Fibroblast of skin of right quadriceps (primary cell): Measurements from ENCODE around the gene WBP2.

Experiments
- DNase-seq: peaks from one replicate; pipeline ENCODE4 v3.0.0-alpha.2; 2013

WBP2 gene

GRCh38 chr17:75855310-75856061 is at the start of gene WBP2:
Gene WBP2, minus strand, starts transcription at chr17:75855335. Its CDS starts 38 bp downstream, at chr17:75855297.
- DNase-seq, result peak; percentile 100

GRCh38 chr17:75902406-75902805 is 47.3 kb upstream of the WBP2 start:
- no peak for DNase-seq

GRCh38 chr17:75901727-75902126 is 46.6 kb upstream of the WBP2 start:
- DNase-seq, result no peak

DNA sequence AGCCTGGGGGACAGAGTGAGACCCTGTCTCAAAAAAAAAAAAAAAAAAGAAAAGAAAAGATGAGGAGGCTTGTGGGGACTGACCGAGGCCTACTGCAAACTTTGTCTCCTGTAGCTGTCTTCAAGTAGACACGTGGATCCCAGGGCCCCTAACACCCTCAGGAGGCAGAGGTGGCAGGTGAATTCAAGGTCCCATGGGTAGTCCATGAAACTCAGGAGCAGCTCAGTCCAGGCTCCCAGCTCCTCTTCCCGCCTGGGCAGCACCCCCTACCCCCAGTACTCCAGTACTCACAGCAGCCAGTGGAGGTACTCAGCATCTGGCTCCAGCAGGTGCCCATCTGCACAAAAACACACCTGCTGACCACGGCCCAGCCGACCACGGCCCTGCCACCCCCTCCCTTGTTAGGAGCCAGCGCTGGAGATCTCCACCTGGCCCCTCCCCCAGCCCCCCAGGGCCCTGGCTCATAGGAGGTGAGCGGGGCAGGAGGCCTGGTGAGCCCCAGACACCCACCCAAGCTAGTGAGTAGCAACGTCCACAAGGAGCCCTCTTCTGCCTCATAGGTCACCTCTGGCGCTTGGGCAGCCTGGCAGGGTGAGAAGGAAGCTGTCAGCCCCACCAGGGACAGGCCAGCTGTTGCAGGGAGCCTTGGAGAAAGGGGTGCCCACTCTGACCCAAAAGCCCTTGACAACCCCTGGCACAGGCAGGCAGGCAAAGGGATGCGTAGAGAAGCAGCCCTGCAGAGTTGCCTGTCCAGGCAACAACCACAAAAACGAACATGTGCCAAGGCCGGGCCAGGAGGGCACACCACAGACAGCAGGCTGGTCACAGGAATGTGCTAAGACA is 45.8 kb upstream of the WBP2 start:
- DNase-seq, result no peak

- DNase-seq, result no peak
Observed at GRCh38 chr17:75899767-75900468, 44.8 kb upstream of the WBP2 start.

DNA sequence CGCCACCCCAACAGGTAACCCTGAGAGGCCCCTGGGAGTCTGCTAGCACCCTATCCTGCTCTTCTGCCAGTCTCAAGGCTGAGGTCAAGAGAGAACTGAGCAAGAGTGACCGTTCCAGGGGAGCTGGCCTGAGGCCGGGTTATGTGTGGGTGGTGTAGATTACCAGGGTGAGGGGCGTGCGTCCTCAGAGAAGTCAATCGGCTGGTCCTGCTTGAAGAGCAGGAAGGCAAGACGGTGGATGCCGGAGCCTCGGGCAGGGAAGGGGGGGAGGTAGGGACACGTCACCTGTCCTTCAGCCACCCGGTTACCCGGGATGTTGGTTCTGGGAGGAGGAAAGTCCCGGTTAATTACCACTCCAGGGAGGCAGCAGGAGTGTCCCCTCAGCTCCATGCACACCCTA is 44.2 kb upstream of the WBP2 start:
- DNase-seq, result no peak

DNA sequence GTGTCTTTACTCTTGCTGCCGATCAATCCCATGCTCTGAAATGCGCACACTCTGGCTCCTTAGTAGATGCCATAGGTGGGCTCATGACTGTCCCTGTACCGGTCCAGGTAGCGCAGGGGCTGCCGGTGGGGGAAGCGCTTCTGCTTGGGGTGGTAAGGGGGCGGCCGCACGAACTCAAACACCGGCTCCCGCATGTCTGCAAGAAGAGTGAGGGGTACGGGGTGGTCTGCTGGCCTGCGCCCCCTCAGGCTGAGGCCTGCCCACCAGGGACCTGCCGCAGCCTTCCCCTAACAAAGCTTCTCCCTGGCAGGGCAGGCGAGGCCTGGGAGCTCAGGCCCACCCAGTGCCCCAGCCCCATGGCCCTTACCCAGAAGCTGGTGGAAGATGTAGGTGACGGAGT is 43.7 kb upstream of the WBP2 start:
- DNase-seq, result no peak

GRCh38 chr17:75898065-75898464 is 42.9 kb upstream of the WBP2 start:
- DNase-seq, result no peak

GRCh38 chr17:75897160-75898019 is 42.3 kb upstream of the WBP2 start:
- DNase-seq, result no peak

DNA sequence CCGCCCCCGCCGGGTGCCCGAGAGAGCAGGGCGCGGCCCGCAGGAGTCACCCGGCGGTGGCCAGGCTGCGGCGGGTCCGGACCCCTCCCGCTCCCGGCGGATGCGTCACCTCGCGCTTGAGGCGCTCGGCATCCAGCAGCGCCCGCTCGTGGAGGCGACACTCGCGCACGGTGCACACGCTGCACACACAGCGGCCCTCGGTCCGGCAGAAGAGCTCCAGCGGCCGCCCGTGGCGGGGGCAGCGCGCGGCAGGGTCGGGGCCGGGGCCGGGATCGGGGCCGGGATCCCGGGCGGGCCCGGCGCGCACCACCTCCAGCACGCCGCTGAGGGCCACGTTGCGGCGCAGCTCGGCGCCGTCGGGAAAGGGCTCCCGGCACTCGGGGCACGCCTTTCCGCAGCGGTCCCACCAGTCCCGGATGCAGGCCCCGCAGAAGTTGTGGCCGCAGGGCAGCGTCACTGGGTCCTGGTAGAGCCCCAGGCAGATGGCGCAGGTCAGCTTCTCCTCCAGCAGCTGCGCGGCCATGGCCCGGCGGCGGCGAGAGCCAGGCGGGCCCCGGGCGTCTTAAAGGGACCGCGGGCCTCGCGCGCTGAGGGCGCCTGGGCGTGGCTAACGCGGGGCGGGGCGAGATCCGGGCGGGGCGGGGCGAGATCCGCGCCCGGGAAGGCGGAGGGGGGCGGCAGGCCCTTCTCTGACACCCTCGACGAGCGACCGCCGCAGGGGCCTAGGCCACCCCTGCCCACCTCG is 41.5 kb upstream of the WBP2 start, which contains the start of gene TRIM65:
Gene TRIM65 (minus strand): TSS at position 537 of the 745 bp plus-strand sequence. CDS start 14 bp downstream, at position 523.
- peak; percentile 76 for DNase-seq

DNA sequence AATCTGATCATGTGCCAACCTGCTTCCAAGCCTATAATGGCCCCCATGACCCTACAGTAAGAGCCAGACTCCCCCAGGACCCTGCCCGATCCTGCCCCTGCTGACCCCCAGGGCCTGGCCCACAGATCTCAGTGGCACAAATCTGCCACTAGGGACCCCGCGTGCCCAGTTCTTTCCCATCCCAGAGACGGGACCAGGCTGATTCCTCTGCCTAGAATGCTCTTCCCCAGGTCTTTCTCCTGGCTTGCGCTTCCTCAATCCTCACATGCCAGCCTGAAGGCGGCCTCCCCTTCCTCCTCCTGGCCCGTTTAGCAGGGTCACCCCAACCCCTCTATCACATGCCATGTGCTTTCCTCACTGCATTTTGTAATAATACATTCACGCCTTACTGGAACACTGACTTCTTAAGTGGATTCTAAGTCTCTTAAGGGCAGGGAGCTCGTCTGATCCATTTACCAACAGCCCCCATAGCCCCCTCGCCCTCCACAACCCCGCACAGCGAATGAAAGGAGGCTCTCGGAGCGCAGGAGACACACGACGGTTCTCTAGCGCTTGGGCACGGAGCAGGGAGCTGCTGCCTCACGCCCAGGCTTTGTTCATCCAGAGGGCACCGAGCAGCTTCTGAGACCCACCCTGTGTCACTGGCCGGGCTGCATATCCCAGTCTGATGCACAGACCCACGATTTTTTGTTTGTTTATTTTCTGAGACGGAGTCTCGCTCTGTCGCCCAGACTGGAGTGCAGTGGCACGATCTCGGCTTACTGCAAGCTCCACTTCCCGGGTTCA is 40.4 kb upstream of the WBP2 start:
- DNase-seq, result peak; percentile 37

GRCh38 chr17:75894049-75894733 is 39.1 kb upstream of the WBP2 start:
- peak; percentile 31 for DNase-seq

- no peak for DNase-seq
Observed at GRCh38 chr17:75893305-75894048, 38.3 kb upstream of the WBP2 start.

- no peak for DNase-seq
Observed at GRCh38 chr17:75892556-75893224, 37.6 kb upstream of the WBP2 start.

DNA sequence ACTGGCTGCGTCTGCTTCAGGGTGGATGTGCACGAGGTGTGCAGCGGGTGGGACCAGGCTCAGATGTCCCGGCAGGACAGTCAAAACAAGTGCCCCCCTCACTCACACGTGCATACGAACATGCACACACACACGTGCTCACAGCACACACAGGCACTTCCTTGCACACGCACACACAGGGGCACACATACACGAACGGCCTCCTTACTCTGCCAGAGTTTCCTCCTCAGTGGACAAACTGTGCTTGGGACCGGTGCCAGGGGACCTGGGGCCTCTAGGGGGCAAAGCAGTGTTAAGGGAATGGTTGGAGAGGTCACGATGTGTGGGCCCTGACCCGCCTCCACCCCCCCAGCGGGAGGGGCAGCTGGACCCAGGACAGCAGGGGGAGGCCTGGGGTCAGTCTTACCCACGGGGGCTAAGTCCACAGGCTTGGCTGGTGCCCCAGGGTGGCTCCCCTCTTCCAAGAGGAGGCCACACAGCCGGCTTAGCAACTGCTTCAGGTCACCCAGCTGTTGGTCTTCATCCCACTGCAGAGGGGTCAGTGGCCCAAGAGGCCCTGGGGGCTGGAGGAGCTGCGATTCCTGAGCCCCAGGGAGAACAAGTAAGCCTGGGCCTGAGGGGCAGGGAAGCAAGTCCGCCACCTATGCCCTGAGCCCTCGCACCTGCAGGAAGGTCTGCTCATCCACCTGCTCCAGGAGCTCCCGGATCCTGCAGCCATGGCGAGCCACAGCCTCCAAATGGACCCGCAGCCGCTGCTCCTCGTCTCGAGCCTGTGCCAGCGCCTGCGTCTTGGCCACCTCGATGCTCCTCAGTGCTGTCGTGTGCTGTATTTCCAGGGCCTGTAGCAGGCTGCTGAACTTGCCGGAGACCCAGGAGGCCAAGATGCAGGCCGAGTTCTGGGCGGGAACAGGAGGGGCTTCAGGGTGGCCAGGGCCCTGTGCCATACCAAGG is 36.7 kb upstream of the WBP2 start:
- no peak for DNase-seq

- no peak for DNase-seq
Observed at GRCh38 chr17:75891022-75891604, 36.0 kb upstream of the WBP2 start.

GRCh38 chr17:75889454-75889853 is 34.3 kb upstream of the WBP2 start:
- no peak for DNase-seq
